Mucosa of stomach (tissue), 1 donor: ENCODE results near the gene CBY1.
A peak's percentile ranks its signal among the peaks of the same experiment; 100 is the strongest.

Experiments used
- H3K27me3 ChIP-seq: one replicate; pipeline ENCODE4 v1.7.0; 2013; ENCODE audit warnings: mild to moderate bottlenecking, low read length; ENCODE audit not compliant: control insufficient read depth, insufficient read depth
- H3K36me3 ChIP-seq: one replicate; pipeline ENCODE4 v1.7.0; 2013; ENCODE audit warnings: low read length; ENCODE audit not compliant: control insufficient read depth, insufficient read depth
- H3K4me1 ChIP-seq: one replicate; pipeline ENCODE4 v1.7.0; 2013; ENCODE audit warnings: mild to moderate bottlenecking, low read length; ENCODE audit not compliant: control insufficient read depth, insufficient read depth
- H3K4me3 ChIP-seq: one replicate; pipeline ENCODE4 v1.7.0; 2013; ENCODE audit warnings: low read length
- H3K9ac ChIP-seq: one replicate; pipeline ENCODE4 v1.7.0; 2013; ENCODE audit warnings: mild to moderate bottlenecking, low read length, moderate library complexity
- H3K9me3 ChIP-seq: one replicate; pipeline ENCODE4 v1.7.0; 2013; ENCODE audit warnings: mild to moderate bottlenecking, low read length, moderate library complexity; ENCODE audit not compliant: control insufficient read depth
- donor health status: Pancreatic carcinoma.

CBY1 gene

DNA sequence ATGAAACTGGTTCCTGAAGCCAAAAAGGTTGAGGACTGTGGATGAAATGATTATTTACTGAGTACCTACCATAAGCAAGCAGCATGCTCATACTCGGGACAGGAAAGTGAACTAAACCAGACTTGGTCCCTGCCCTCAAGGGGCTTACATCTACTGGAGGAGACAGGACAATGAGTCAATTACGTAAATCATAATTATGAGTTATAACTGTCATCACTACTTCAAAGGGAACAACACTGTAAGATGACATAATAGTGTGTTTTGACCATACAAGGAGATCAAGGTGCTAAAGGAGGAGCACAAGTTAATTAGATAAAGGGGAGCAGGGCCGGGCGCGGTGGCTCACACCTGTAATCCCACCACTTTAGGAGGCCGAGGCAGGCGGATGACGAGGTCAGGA is 2.7 kb upstream of the CBY1 start:
- peaks cover 10% of the 10 kb centered on the region for H3K4me1 ChIP-seq
- no peak overlapping the region for H3K4me3 ChIP-seq
- H3K36me3 ChIP-seq, result no peaks in the 10 kb centered on the region
- no peaks in the 10 kb centered on the region for H3K27me3 ChIP-seq
- H3K9me3 ChIP-seq, result no peaks in the 10 kb centered on the region
- no peak overlapping the region for H3K9ac ChIP-seq

- Histone ChIP-seq H3K4me1 (peaks cover 10% of the 10 kb centered on the region), H3K9ac (peak overlapping the region; percentile 94), H3K4me3 (peak overlapping the region; percentile 96), H3K36me3 (no peaks in the 10 kb centered on the region), H3K27me3 (no peaks in the 10 kb centered on the region), H3K9me3 (no peaks in the 10 kb centered on the region)
Measured at GRCh38 chr22:38655519-38656255, 751 bp upstream of the CBY1 start.

GRCh38 chr22:38657045-38657909 is 839 bp downstream of the CBY1 start:
- H3K9me3 ChIP-seq, result no peaks in the 10 kb centered on the region
- peak overlapping the region; percentile 94 for H3K9ac ChIP-seq
- peaks cover 10% of the 10 kb centered on the region for H3K4me1 ChIP-seq
- peak overlapping the region; percentile 96 for H3K4me3 ChIP-seq
- no peaks in the 10 kb centered on the region for H3K36me3 ChIP-seq
- no peaks in the 10 kb centered on the region for H3K27me3 ChIP-seq

DNA sequence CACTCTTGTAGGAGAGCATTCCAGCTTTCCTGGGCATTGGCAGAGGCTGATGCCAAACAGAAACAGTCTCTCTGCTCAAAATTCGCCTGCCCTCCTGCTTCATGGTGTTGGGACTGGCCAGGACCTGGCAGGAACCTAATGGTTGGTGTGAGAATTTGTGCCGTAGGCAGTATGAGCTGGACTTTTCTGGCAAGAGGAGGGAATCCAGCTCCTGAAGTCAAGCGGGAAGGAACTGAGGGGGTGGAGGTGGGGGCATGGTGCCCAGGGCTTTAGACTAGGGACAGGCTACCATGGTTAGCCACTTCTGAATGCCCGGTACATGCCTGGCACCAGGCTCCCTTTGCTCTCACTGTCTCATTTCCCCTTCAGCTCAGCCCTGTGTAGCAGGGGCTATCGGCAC is 18.4 kb downstream of the CBY1 start:
- H3K4me3 ChIP-seq, result no peak overlapping the region
- H3K9ac ChIP-seq, result no peak overlapping the region
- no peaks in the 10 kb centered on the region for H3K27me3 ChIP-seq
- peaks cover 7% of the 10 kb centered on the region for H3K36me3 ChIP-seq
- no peaks in the 10 kb centered on the region for H3K9me3 ChIP-seq
- no peaks in the 10 kb centered on the region for H3K4me1 ChIP-seq

GRCh38 chr22:38675833-38676232 is 19.4 kb downstream of the CBY1 start:
- H3K9ac ChIP-seq, result no peak overlapping the region
- no peaks in the 10 kb centered on the region for H3K4me1 ChIP-seq
- no peak overlapping the region for H3K4me3 ChIP-seq
- H3K36me3 ChIP-seq, result peaks cover 5% of the 10 kb centered on the region
- H3K9me3 ChIP-seq, result no peaks in the 10 kb centered on the region
- no peaks in the 10 kb centered on the region for H3K27me3 ChIP-seq

DNA sequence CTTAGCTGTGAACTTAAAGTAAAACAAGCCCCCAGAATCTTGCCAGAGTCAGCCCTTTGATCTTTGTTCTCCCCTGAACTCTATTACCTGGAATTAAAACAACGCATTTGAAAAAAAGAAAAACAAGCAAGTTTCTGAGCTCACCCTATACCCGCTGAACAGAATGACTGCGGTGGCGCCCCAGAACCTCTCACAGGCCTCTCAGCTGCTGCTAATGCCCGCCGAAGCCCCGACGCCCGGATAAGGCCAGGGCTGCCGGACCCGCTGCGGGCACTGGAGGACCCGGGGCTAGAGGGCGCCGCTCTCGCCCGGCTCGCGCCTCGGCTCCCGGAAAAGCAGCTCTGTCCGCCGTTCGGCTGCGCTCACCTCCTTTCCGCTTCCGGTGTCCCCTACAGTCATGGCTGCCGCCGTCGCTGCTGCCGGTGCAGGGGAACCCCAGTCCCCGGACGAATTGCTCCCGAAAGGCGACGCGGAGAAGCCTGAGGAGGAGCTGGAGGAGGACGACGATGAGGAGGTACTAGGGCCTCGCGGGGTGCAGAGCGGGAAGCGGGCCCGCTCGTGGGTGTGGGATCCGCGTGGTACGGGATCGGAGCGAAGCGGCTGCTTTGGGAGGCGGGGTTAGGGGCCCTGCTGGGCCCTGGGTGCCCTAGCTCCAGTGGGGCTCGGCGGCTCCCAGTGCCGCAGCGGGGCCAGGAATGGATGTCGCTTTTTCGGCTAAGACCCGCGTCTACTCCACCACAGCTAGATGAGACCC is 25.3 kb downstream of the CBY1 start, which contains the start of gene TOMM22:
Gene TOMM22 (plus strand): TSS at position 376 of the 754 bp plus-strand sequence. CDS start 22 bp downstream, at position 398.
- H3K27me3 ChIP-seq, result no peaks in the 10 kb centered on the region
- peak within 1 kb of the TSS; percentile 94 for H3K9ac ChIP-seq
- no peaks in the 10 kb centered on the region for H3K9me3 ChIP-seq
- H3K4me3 ChIP-seq, result peak within 1 kb of the TSS; percentile 89
- H3K4me1 ChIP-seq, result peaks cover 11% of the 10 kb centered on the region
- peaks cover 8% of the 10 kb centered on the region for H3K36me3 ChIP-seq

GRCh38 chr22:38684895-38685294 is 28.5 kb downstream of the CBY1 start:
- Histone ChIP-seq H3K9ac (no peak overlapping the region), H3K36me3 (peaks cover 8% of the 10 kb centered on the region), H3K9me3 (no peaks in the 10 kb centered on the region), H3K4me3 (no peak overlapping the region), H3K4me1 (peaks cover 11% of the 10 kb centered on the region), H3K27me3 (no peaks in the 10 kb centered on the region)

DNA sequence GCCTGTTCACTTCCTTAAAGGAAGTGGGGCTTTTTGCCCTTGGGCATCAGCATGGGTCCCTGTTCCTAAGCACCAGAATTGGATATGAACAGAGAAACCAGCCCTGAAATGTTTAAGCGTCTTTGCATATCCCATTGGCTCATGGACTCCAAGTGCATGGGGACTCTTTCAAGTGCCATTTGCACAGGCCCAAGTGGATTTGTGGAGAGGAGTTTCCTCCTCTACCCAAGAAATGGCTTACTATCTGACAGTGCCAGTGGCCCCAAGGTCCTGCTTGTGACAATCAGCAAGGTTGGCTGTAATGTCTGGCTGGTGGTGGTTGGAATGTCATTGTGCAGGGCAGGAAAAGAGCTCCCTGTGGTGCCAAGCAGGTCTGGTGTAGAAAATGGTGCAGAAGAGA is 29.3 kb downstream of the CBY1 start:
- no peak overlapping the region for H3K4me3 ChIP-seq
- H3K9me3 ChIP-seq, result no peaks in the 10 kb centered on the region
- peaks cover 11% of the 10 kb centered on the region for H3K4me1 ChIP-seq
- no peak overlapping the region for H3K9ac ChIP-seq
- no peaks in the 10 kb centered on the region for H3K27me3 ChIP-seq
- peaks cover 8% of the 10 kb centered on the region for H3K36me3 ChIP-seq

- H3K4me1 ChIP-seq, result peaks cover 10% of the 10 kb centered on the region
Measured at GRCh38 chr22:38689651-38690050, 33.2 kb downstream of the CBY1 start.

DNA sequence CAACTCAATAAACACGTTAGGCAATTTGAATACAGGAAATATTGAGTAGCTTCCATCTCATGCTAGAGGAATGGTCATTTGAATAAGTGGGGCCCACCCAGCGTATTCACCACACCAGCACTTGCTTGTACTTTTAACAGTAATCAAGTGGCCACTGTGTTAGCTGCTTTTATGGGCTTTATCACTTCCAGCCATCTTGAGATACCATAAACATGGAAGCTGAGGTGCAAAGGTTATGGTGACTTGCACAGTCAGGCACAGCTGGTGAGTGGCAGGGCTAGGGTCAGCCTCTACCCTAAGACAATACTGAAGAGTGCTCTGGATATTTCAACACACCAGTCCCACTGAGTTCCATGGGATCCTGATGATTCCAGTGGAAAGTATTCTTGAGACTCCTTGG is 37.6 kb downstream of the CBY1 start:
- no peaks in the 10 kb centered on the region for H3K27me3 ChIP-seq
- peaks cover 44% of the 10 kb centered on the region for H3K4me1 ChIP-seq
- no peak overlapping the region for H3K9ac ChIP-seq
- no peaks in the 10 kb centered on the region for H3K9me3 ChIP-seq
- no peaks in the 10 kb centered on the region for H3K36me3 ChIP-seq
- H3K4me3 ChIP-seq, result no peak overlapping the region

More at GRCh38 chr22:38689651-38690050, 33.2 kb downstream of the CBY1 start:
- no peak overlapping the region for H3K9ac ChIP-seq
- H3K4me3 ChIP-seq, result no peak overlapping the region
- H3K36me3 ChIP-seq, result peaks cover 4% of the 10 kb centered on the region
- no peaks in the 10 kb centered on the region for H3K9me3 ChIP-seq
- no peaks in the 10 kb centered on the region for H3K27me3 ChIP-seq

GRCh38 chr22:38694940-38695339 is 38.5 kb downstream of the CBY1 start:
- Histone ChIP-seq H3K4me3 (no peak overlapping the region), H3K4me1 (peaks cover 46% of the 10 kb centered on the region), H3K9ac (no peak overlapping the region), H3K36me3 (no peaks in the 10 kb centered on the region), H3K27me3 (no peaks in the 10 kb centered on the region), H3K9me3 (no peaks in the 10 kb centered on the region)
